OCI-LY1 (cell line): ENCODE results near the gene CSMD2.

Experiments used
- H2AFZ ChIP-seq: fragments of 200-600 bp; sonication (generic), shearing (Covaris generic); 2 replicates; pipeline ENCODE4 v1.6.0; 2014; ENCODE audit warnings: antibody characterized with exemption, mild to moderate bottlenecking, low read length
- H3F3A ChIP-seq: fragments of 200-600 bp; sonication (generic), shearing (Covaris generic); 2 replicates; pipeline ENCODE4 v1.6.0; 2014; ENCODE audit warnings: mild to moderate bottlenecking, antibody characterized with exemption, low read length, moderate library complexity; ENCODE audit not compliant: insufficient read depth
- H3K27ac ChIP-seq: fragments of 200-600 bp; sonication (generic); 2 replicates; pipeline ENCODE4 v1.5.1; 2014; ENCODE audit warnings: low read length, mixed run types, mild to moderate bottlenecking, low read depth; ENCODE audit not compliant: poor library complexity, severe bottlenecking
- H3K27me3 ChIP-seq: fragments of 200-600 bp; sonication (generic); 2 replicates; pipeline ENCODE4 v1.6.0; 2014; ENCODE audit warnings: antibody characterized with exemption, mild to moderate bottlenecking, low read length, moderate library complexity; ENCODE audit not compliant: insufficient read depth
- H3K36me3 ChIP-seq: fragments of 200-600 bp; sonication (generic); 2 replicates; pipeline ENCODE4 v1.6.1; 2014; ENCODE audit warnings: mild to moderate bottlenecking, antibody characterized with exemption, low read length, moderate library complexity, mixed read lengths; ENCODE audit not compliant: insufficient read depth
- H3K4me1 ChIP-seq: fragments of 200-600 bp; sonication (generic); 2 replicates; pipeline ENCODE4 v1.5.1; 2014; ENCODE audit warnings: mild to moderate bottlenecking, low read length, moderate library complexity; ENCODE audit not compliant: insufficient read depth, severe bottlenecking
- H3K4me2 ChIP-seq: fragments of 200-600 bp; sonication (generic), shearing (Covaris generic); 2 replicates; pipeline ENCODE4 v1.6.1; 2014; ENCODE audit warnings: low read length
- H3K4me3 ChIP-seq: fragments of 200-600 bp; sonication (generic); 2 replicates; pipeline ENCODE4 v1.5.1; 2014; ENCODE audit warnings: low read length, low read depth, mild to moderate bottlenecking, mixed read lengths; ENCODE audit not compliant: poor library complexity, severe bottlenecking
- H3K79me2 ChIP-seq: fragments of 200-600 bp; shearing (Covaris generic); 2 replicates; pipeline ENCODE4 v1.6.1; 2016; ENCODE audit warnings: mixed run types, low read length, mixed read lengths; ENCODE audit not compliant: insufficient read depth
- H3K9ac ChIP-seq: fragments of 200-600 bp; sonication (generic), shearing (Covaris generic); 2 replicates; pipeline ENCODE4 v1.6.1; 2014; ENCODE audit warnings: mild to moderate bottlenecking, low read length, mixed read lengths
- H3K9me2 ChIP-seq: fragments of 200-600 bp; sonication (generic), shearing (Covaris generic); 2 replicates; pipeline ENCODE4 v1.6.1; 2014; ENCODE audit warnings: low read depth, mild to moderate bottlenecking, low read length, mixed read lengths
- H3K9me3 ChIP-seq: fragments of 200-600 bp; shearing (Covaris generic); 2 replicates; pipeline ENCODE4 v1.6.1; 2014; ENCODE audit warnings: low read length, mixed read lengths
- H4K20me1 ChIP-seq: fragments of 200-600 bp; sonication (generic), shearing (Covaris generic); 2 replicates; pipeline ENCODE4 v1.6.0; 2016; ENCODE audit warnings: mild to moderate bottlenecking, low read length; ENCODE audit not compliant: insufficient read depth
- CTCF ChIP-seq: fragments of 200-600 bp; sonication (generic), shearing (Covaris generic); IDR thresholded peaks from 2 replicates; pipeline ENCODE4 v1.5.1; 2017; ENCODE audit warnings: mild to moderate bottlenecking, antibody characterized with exemption, low read length, moderate library complexity, mixed read lengths
- EZH2 ChIP-seq: fragments of 200-600 bp; sonication (generic), shearing (Covaris generic); IDR thresholded peaks from 2 replicates; pipeline ENCODE4 v1.8.0; 2017; ENCODE audit warnings: borderline replicate concordance, mixed run types, mild to moderate bottlenecking, antibody characterized with exemption, low read length, moderate library complexity, mixed read lengths

Gene CSMD2

GRCh38 chr1:33488624-33489023, 676.4 kb downstream of the CSMD2 start:
- Histone ChIP-seq H4K20me1 (no peaks in the 10 kb centered on the region), H3K4me3 (no peak overlapping the region), H3K9ac (no peak overlapping the region), H3K9me3 (peaks cover 4% of the 10 kb centered on the region), H3K79me2 (no peaks in the 10 kb centered on the region), H3K36me3 (no peaks in the 10 kb centered on the region; the same call in 1 of the 2 replicates), H3K4me1 (no peaks in the 10 kb centered on the region), H3K27ac (no peak overlapping the region), H2AFZ (no peak overlapping the region), H3F3A (no peaks in the 10 kb centered on the region), H3K9me2 (no peaks in the 10 kb centered on the region), H3K27me3 (no peaks in the 10 kb centered on the region), H3K4me2 (no peak overlapping the region)
- TF ChIP-seq EZH2 (no peak), CTCF (no peak)

- no peak overlapping the region for H3K4me3 ChIP-seq
- no peaks in the 10 kb centered on the region for H3K4me1 ChIP-seq
- H3K4me2 ChIP-seq, result no peak overlapping the region
- no peaks in the 10 kb centered on the region for H3K27me3 ChIP-seq
- no peak overlapping the region for H2AFZ ChIP-seq
- no peaks in the 10 kb centered on the region for H3F3A ChIP-seq
- H4K20me1 ChIP-seq, result no peaks in the 10 kb centered on the region
- H3K9me3 ChIP-seq, result no peaks in the 10 kb centered on the region
- no peaks in the 10 kb centered on the region; the same call in 1 of the 2 replicates for H3K36me3 ChIP-seq
- TF ChIP-seq EZH2, result no peak
- TF ChIP-seq CTCF, result no peak
- H3K79me2 ChIP-seq, result no peaks in the 10 kb centered on the region
- H3K9me2 ChIP-seq, result no peaks in the 10 kb centered on the region
- no peak overlapping the region for H3K9ac ChIP-seq
- H3K27ac ChIP-seq, result no peak overlapping the region
These were observed 682.6 kb downstream of the CSMD2 start for GRCh38 chr1:33482412-33482811.

DNA sequence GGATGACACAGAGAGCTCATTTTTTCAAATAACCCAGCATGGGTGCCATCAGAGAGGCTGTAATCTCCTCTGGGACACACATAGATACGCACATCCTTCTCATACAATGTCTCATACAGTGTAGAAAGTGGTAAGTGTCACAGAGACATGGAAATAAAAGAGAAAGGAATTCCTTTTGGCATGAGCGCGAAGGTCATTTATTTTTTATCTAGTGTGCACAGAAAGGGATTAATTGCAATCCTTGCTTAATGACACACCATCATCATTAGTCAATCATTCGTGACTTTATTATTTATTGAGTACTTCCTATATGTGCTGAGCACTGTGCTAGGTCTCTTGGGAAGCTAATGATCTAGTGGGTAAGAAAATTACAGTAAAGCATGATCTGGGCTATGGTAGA, 687.6 kb downstream of the CSMD2 start:
- H2AFZ ChIP-seq, result no peak overlapping the region
- no peak overlapping the region for H3K27ac ChIP-seq
- no peak overlapping the region for H3K4me3 ChIP-seq
- no peaks in the 10 kb centered on the region for H3F3A ChIP-seq
- H3K9me3 ChIP-seq, result no peaks in the 10 kb centered on the region
- no peaks in the 10 kb centered on the region for H3K9me2 ChIP-seq
- no peaks in the 10 kb centered on the region for H3K27me3 ChIP-seq
- H4K20me1 ChIP-seq, result no peaks in the 10 kb centered on the region
- H3K79me2 ChIP-seq, result no peaks in the 10 kb centered on the region
- H3K4me2 ChIP-seq, result no peak overlapping the region
- TF ChIP-seq CTCF (no peak), EZH2 (no peak)
- no peak overlapping the region for H3K9ac ChIP-seq
- no peaks in the 10 kb centered on the region for H3K36me3 ChIP-seq
- H3K4me1 ChIP-seq, result peaks cover 3% of the 10 kb centered on the region
